22Rv1 (cell line): ENCODE measurements around the gene ABCD3.

Experiments
- CTCF ChIP-seq: fragments of 450-650 bp; IDR thresholded peaks from 2 replicates; pipeline ENCODE4 v1.5.1; 2017; ENCODE audit warnings: mild to moderate bottlenecking
- ZFX ChIP-seq: fragments of 450-650 bp; IDR thresholded peaks from 2 replicates; pipeline ENCODE4 v1.6.1; 2017; ENCODE audit warnings: antibody characterized with exemption, borderline replicate concordance

DNA sequence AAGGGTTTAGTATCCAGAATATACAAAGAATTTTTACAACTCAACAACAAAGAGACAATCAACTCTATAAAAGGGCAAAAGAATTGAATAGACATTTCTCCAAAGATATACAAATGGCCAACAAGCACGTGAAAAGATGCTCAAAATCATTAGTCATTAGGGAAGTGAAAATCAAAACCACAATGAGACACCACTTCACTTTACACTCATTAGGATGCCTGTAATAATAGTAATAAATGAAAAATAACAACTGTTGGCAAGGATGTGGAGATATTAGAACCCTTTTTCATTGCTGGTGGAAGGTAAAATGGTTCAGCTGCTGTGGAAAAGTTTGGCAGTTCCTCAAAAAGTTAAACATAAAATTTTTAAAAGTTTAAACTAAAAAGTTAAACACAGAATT lies 7.0 kb upstream of the ABCD3 start:
- no peak for TF ChIP-seq CTCF
- no peak for TF ChIP-seq ZFX
